ENCODE measurements around the gene RUNX1. TPM values are rescaled to one million over a fixed set of nuclear protein-coding genes. Genes with fewer than 3 reads are reported as not detected.

The RUNX1 gene
- total and polyA plus RNA-seq, 7 donors, result 8.7 to 230 (median 30.1) TPM

DNA sequence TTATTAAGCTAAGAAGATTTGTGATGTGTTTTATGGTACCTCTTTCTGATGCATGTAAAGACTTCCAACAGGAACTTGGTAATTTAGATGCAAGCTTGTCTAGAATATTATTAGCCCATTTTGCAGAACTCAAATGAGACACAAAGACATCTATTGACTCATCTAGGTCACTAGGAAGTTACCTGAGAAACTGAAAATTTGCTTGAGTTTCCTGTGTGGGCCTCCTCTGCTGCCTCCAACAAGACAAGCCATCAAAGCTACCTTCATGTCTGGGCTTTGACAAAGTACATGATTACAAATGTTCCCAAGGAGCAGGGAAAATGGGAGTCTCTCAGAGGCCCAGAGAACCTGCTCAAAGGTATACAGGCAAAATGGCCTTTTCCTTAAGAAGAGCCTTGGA lies 5.6 kb downstream of the RUNX1 start:
- DNase-seq (no peak), ATAC-seq (no peak)
- no peak overlapping the region for H3K4me3 ChIP-seq
- TF ChIP-seq, protein P1, sequence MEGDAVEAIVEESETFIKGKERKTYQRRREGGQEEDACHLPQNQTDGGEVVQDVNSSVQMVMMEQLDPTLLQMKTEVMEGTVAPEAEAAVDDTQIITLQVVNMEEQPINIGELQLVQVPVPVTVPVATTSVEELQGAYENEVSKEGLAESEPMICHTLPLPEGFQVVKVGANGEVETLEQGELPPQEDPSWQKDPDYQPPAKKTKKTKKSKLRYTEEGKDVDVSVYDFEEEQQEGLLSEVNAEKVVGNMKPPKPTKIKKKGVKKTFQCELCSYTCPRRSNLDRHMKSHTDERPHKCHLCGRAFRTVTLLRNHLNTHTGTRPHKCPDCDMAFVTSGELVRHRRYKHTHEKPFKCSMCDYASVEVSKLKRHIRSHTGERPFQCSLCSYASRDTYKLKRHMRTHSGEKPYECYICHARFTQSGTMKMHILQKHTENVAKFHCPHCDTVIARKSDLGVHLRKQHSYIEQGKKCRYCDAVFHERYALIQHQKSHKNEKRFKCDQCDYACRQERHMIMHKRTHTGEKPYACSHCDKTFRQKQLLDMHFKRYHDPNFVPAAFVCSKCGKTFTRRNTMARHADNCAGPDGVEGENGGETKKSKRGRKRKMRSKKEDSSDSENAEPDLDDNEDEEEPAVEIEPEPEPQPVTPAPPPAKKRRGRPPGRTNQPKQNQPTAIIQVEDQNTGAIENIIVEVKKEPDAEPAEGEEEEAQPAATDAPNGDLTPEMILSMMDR (IDR thresholded peaks at IDR 0.05), result no peak
- peaks cover 17% of the 10 kb centered on the region for H3K4me1 ChIP-seq
- H3K27ac ChIP-seq, result no peak overlapping the region
- intact Hi-C loops (cut with DNase I), result loop anchor here in 1 of 2 donors (10.0 kb wide), 2 partner anchors 299 to 321 kb away; no protein-coding TSS in a partner anchor
- no peaks in the 10 kb centered on the region for H3K27me3 ChIP-seq (ENCODE audit: insufficient read depth in 3 of 3, low read length in 2 of 3)
- H3K36me3 ChIP-seq (ENCODE audit: insufficient read depth in 1 of 2, low read depth in 1 of 2), result peaks cover 0 to 85% of the 10 kb centered on the region in 2 donors
- no peaks in the 10 kb centered on the region for H3K9me3 ChIP-seq

DNA sequence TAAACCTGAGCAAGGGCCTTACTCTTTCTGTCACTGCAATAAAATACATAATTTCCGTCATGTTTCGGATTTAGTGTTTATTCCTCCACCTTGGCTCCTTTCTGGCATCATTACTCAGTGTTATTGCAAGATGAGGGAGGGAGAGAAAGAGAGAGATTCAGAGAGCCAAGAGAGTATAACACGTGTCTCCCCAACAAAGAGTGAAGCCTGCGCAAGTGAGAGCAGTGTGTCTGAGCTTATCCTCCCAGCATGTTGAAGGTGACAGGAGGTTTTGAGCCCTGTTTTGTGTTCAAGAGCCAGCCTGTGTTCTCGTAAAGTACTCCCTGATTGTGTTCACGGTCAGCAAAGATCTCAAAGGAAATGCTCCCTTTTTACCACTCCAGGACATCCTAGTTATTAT lies 6.3 kb downstream of the RUNX1 start:
- TF ChIP-seq, protein P1 (IDR thresholded peaks at IDR 0.05), result no peak
- H3K9me3 ChIP-seq, result no peaks in the 10 kb centered on the region
- DNase-seq, result no peak
- WGBS, 3 donors, result 87 to 92% (median 88%) methylated on average over 6 of the region's 6 CpGs
- ATAC-seq, result no peak
- intact Hi-C loops (cut with DNase I), result loop anchor here in 1 of 2 donors (10.0 kb wide), 2 partner anchors 298 to 322 kb away; no protein-coding TSS in a partner anchor
- peaks cover 0 to 92% of the 10 kb centered on the region in 2 donors for H3K36me3 ChIP-seq (ENCODE audit: insufficient read depth in 1 of 2, low read depth in 1 of 2)
- H3K4me3 ChIP-seq, result no peak overlapping the region
- no peaks in the 10 kb centered on the region for H3K27me3 ChIP-seq (ENCODE audit: insufficient read depth in 3 of 3, low read length in 2 of 3)
- no peak overlapping the region for H3K27ac ChIP-seq
- H3K4me1 ChIP-seq, result peaks cover 17% of the 10 kb centered on the region

DNA sequence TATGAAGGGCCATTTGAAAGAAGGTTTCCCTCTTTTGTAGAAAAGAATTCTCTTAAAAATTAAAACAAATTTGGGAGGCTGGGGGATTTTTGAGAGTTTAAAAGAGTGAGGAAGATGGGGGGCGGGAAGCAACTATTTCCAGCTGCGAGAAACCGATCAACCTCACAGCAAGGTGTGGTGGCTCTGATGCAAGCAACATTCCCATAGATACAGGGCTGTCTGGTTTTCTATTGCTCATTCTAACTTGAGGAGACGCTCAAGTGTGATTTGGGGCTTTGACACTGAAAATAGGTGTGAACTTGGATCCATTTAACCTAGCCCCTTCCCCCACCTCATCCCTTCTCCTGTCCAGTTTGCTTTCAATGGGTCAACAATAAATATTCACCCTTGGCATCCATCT lies 7.2 kb downstream of the RUNX1 start:
- H3K9me3 ChIP-seq, result no peaks in the 10 kb centered on the region
- WGBS, 3 donors, result 90 to 97% (median 92%) methylated on average over 4 of the region's 4 CpGs
- H3K4me3 ChIP-seq, result no peak overlapping the region
- ATAC-seq (no peak), DNase-seq (no peak)
- H3K4me1 ChIP-seq, result peaks cover 17% of the 10 kb centered on the region
- TF ChIP-seq, protein P1 (IDR thresholded peaks at IDR 0.05), result no peak
- peaks cover 0 to 98% of the 10 kb centered on the region in 2 donors for H3K36me3 ChIP-seq (ENCODE audit: insufficient read depth in 1 of 2, low read depth in 1 of 2)
- intact Hi-C loops (cut with DNase I), result loop anchor here in 1 of 2 donors (10.0 kb wide), 2 partner anchors 297 to 323 kb away; no protein-coding TSS in a partner anchor
- no peak overlapping the region for H3K27ac ChIP-seq
- H3K27me3 ChIP-seq (ENCODE audit: insufficient read depth in 3 of 3, low read length in 2 of 3), result no peaks in the 10 kb centered on the region

DNA sequence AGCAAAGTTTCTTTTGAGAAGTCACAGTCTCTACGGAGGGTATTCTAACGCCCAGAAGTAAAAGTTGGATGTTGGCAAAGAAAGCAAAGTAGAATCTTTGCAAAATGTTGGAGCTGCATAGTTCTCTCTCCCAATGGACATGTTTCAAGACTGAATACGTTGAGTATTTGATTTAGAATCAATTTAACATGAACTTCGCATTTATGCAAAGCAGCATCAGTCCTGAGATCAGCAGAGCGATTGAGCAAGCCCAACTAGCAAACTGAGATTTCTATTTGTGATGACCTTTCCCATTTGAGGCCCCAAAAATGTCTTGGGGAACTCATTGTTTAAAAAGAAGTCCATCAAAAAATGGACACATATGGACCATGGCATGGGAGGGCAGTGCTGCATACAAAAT lies 8.0 kb downstream of the RUNX1 start:
- H3K27ac ChIP-seq, result no peak overlapping the region
- 83 to 88% (median 88%) methylated on average over 5 of the region's 5 CpGs for WGBS, 3 donors
- DNase-seq (no peak), ATAC-seq (no peak)
- no peaks in the 10 kb centered on the region for H3K27me3 ChIP-seq (ENCODE audit: insufficient read depth in 3 of 3, low read length in 2 of 3)
- H3K4me3 ChIP-seq, result no peak overlapping the region
- no peaks in the 10 kb centered on the region for H3K9me3 ChIP-seq
- intact Hi-C loops (cut with DNase I), result loop anchor here in 1 of 2 donors (10.0 kb wide), 2 partner anchors 296 to 324 kb away; no protein-coding TSS in a partner anchor
- peaks cover 0 to 98% of the 10 kb centered on the region in 2 donors for H3K36me3 ChIP-seq (ENCODE audit: insufficient read depth in 1 of 2, low read depth in 1 of 2)
- peaks cover 17% of the 10 kb centered on the region for H3K4me1 ChIP-seq
- TF ChIP-seq, protein P1 (IDR thresholded peaks at IDR 0.05), result no peak

Measured in psoas muscle (tissue), 8 donors.